Neural crest cell (in vitro differentiated cells): ENCODE results near the gene KLRK1. TPM values are rescaled to one million over a fixed set of nuclear protein-coding genes. Genes with fewer than 3 reads are reported as not detected.
"Not testable (repeated sequence)": the region's sequence is repeated elsewhere in the genome, so short reads cannot be mapped to it uniquely, and the experiment has no call there.

ENCODE experiments used
- DNase-seq: peaks from one replicate; pipeline ENCODE4 v3.0.0; 2021; ENCODE audit warnings: low read depth, mixed read lengths, low spot score
- H3K27ac Mint-ChIP-seq: one replicate; pipeline ENCODE4 v1.8.0; 2021; ENCODE audit warnings: mild to moderate bottlenecking, mixed read lengths; ENCODE audit not compliant: unreplicated experiment
- H3K27me3 Mint-ChIP-seq: 2 replicates; pipeline ENCODE4 v1.8.0; 2021; ENCODE audit warnings: low read depth, mild to moderate bottlenecking, mixed read lengths
- H3K36me3 Mint-ChIP-seq: 2 replicates; pipeline ENCODE4 v1.8.0; 2021; ENCODE audit warnings: low read depth, mild to moderate bottlenecking, mixed read lengths
- H3K4me1 Mint-ChIP-seq: 2 replicates; pipeline ENCODE4 v1.8.0; 2021; ENCODE audit warnings: mixed read lengths
- H3K4me3 Mint-ChIP-seq: one replicate; pipeline ENCODE4 v1.8.0; 2021; ENCODE audit warnings: mild to moderate bottlenecking, mixed read lengths
- H3K9me3 Mint-ChIP-seq: 2 replicates; pipeline ENCODE4 v1.8.0; 2021; ENCODE audit warnings: mixed read lengths
- CTCF ChIP-seq: fragments of 200-600 bp; sonication (generic); conservative IDR thresholded peaks from 2 replicates; pipeline ENCODE4 v1.5.0; 2021; ENCODE audit warnings: antibody characterized with exemption, mild to moderate bottlenecking
- long read RNA-seq: library from polyadenylated mRNA; unstranded; transcript quantifications from one replicate; pipeline ENCODE4 v2.0.0, GENCODE V29; 2020
- total RNA-seq: library from RNA; stranded (reverse); gene quantifications from 2 replicates; pipeline ENCODE4 v1.2.1, GENCODE V29; 2021

The KLRK1 gene
- total RNA-seq: not detected in 2 replicates
- long read RNA-seq: 0 reads

DNA sequence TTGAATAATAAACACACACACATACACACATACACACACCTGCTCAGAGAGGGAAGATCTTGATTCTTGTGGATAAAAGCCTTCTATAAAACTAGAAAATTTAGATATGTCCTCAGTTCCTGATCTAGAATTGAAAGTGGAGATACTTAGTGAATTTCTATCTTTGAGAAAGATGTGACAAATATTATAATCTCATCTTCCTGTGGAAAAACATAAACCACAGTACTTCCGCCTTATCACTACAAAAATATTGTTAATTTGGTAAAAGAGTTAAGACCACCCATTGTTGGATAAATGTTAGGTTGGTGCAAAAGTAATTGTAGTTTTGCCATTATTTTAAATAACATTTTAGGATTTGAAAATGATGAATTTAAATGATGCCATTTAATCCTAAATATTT, at the start of gene KLRK1:
Gene KLRK1 (minus strand): TSS at position 138 of the 400 bp plus-strand sequence. CDS start 1,231 bp downstream, outside the sequence.
- no peak within 1 kb of the TSS for H3K4me3 Mint-ChIP-seq
- H3K9me3 Mint-ChIP-seq: no peaks in the 10 kb centered on the region
- no peak for TF ChIP-seq CTCF
- no peak within 1 kb of the TSS for H3K27ac Mint-ChIP-seq
- no peaks in the 10 kb centered on the region for H3K36me3 Mint-ChIP-seq
- H3K4me1 Mint-ChIP-seq: no peaks in the 10 kb centered on the region
- H3K27me3 Mint-ChIP-seq: no peaks in the 10 kb centered on the region
- no peak for DNase-seq

DNA sequence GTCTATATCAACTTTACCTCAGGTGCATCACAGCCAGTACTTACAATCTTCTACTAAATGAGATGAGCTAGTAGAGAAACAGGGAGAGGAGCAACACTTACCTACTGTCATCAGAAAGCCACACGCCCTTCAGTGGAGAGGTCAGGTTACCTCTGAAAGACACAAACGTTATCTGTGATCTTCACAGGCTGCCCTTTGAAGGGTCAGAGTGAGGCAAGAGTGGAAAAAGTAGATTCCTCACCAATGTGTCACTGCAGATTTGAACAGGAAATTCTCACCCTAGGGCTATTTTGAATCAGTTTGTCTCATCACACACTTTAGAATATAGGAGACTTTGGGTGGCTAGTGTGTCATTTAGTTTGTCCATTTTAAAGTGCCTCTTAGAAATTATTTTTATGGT, 47.8 kb upstream of the KLRK1 start:
- H3K27me3 Mint-ChIP-seq, H3K4me1 Mint-ChIP-seq, H3K36me3 Mint-ChIP-seq: not testable (repeated sequence)

GRCh38 chr12:10435816-10436215, 46.0 kb upstream of the KLRK1 start, which contains the start of gene KLRC2:
Gene KLRC2 (minus strand): TSS chr12:10436010. CDS start chr12:10435986, 24 bp downstream.
- not testable (repeated sequence) for H3K4me3 Mint-ChIP-seq, H3K4me1 Mint-ChIP-seq, H3K27me3 Mint-ChIP-seq, DNase-seq, H3K9me3 Mint-ChIP-seq, H3K36me3 Mint-ChIP-seq, H3K27ac Mint-ChIP-seq

More for the DNA sequence above, 47.8 kb upstream of the KLRK1 start:
- not testable (repeated sequence) for DNase-seq, H3K27ac Mint-ChIP-seq, H3K4me3 Mint-ChIP-seq, H3K9me3 Mint-ChIP-seq

GRCh38 chr12:10430623-10431022, 40.8 kb upstream of the KLRK1 start:
- not testable (repeated sequence) for H3K27ac Mint-ChIP-seq, DNase-seq, H3K9me3 Mint-ChIP-seq, H3K27me3 Mint-ChIP-seq, H3K36me3 Mint-ChIP-seq, H3K4me1 Mint-ChIP-seq, H3K4me3 Mint-ChIP-seq

- not testable (repeated sequence) for H3K4me1 Mint-ChIP-seq, H3K36me3 Mint-ChIP-seq, H3K27ac Mint-ChIP-seq, H3K4me3 Mint-ChIP-seq, H3K27me3 Mint-ChIP-seq, DNase-seq, H3K9me3 Mint-ChIP-seq
Measured at GRCh38 chr12:10425938-10426337, 36.1 kb upstream of the KLRK1 start.

GRCh38 chr12:10424260-10424899, 34.5 kb upstream of the KLRK1 start:
- DNase-seq, H3K9me3 Mint-ChIP-seq, H3K27me3 Mint-ChIP-seq, H3K4me3 Mint-ChIP-seq, H3K27ac Mint-ChIP-seq, H3K4me1 Mint-ChIP-seq, H3K36me3 Mint-ChIP-seq: not testable (repeated sequence)

- H3K36me3 Mint-ChIP-seq, H3K27ac Mint-ChIP-seq, H3K4me1 Mint-ChIP-seq, H3K9me3 Mint-ChIP-seq, DNase-seq, H3K4me3 Mint-ChIP-seq, H3K27me3 Mint-ChIP-seq: not testable (repeated sequence)
Measured at GRCh38 chr12:10422159-10422558, 32.3 kb upstream of the KLRK1 start.

GRCh38 chr12:10420334-10420733, 30.5 kb upstream of the KLRK1 start, which contains the start of gene KLRC3:
Gene KLRC3 (minus strand): TSS chr12:10420595. CDS start chr12:10420550, 45 bp downstream.
- H3K4me3 Mint-ChIP-seq, H3K36me3 Mint-ChIP-seq, H3K27me3 Mint-ChIP-seq, H3K9me3 Mint-ChIP-seq, H3K27ac Mint-ChIP-seq, DNase-seq, H3K4me1 Mint-ChIP-seq: not testable (repeated sequence)

- peaks cover 2% of the 10 kb centered on the region for H3K9me3 Mint-ChIP-seq
- no peak within 1 kb of the TSS for H3K27ac Mint-ChIP-seq
- no peak for DNase-seq
- H3K4me1 Mint-ChIP-seq: no peaks in the 10 kb centered on the region
- no peaks in the 10 kb centered on the region for H3K36me3 Mint-ChIP-seq
- no peak within 1 kb of the TSS for H3K4me3 Mint-ChIP-seq
- no peaks in the 10 kb centered on the region for H3K27me3 Mint-ChIP-seq
- no peak for TF ChIP-seq CTCF
Measured at GRCh38 chr12:10409392-10409791, 19.6 kb upstream of the KLRK1 start, which contains the start of gene KLRC4. Gene KLRC4 (minus strand): TSS chr12:10409757. CDS start chr12:10409575, 182 bp downstream.
